ENCODE data around the gene KCNIP2.
A peak's percentile ranks its signal among the peaks of the same experiment; 100 is the strongest.

KCNIP2 gene

DNA sequence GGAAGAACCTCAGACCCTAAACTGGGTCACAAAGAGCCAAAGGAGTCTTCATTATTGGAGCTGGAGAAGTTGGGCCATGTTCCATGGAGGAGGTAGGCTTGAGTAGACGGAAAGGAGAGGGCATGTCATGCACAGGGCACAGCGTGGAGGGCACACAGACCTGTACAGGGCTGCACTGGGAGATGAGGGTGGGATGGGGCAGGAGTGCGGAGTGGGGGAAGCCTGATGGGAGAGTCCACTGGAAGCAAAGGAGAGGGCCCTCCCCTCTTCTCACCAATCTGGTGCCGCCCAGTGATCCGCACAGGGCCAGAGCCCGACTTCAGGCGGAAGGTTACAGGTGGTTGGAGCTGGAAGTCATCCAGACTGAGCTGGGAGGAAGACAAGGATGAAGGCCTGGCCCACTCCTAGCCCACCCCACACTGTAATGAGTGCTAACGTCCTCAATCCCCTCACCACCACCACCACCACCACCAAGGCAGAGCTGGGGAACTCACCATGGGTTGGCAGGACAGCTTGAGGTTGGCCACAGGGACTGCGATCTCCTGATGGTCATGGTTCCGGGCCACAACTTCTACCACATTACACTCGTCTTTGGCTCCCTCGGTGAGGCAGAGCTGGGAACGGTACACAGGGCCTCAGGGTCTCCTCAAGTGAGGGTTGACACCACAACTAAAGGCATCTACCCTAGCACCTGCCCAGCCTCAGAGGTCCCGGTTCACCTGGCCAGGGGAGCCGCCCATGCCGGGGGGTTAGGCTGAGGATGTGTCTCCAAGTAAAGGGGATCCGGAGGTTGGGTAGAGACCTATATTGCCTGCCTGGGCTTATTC is 61.4 kb downstream of the KCNIP2 start:
- no peak for ATAC-seq

DNA sequence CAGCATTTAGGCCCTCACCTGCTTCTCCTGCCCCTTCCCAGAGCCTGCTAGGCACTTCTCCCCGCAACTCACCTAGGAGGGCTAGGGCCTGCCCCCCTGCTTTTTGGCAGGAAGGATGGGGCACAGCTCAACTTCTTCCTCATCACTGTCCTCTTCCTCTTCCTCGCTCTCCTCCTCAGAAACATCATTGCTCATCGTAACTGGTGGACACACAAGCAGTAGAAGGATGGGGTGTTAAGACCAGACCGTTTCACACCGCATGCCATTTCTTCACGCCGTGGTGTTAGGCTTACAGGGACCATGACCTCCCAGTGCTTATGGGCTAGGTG is 62.0 kb downstream of the KCNIP2 start:
- no peak for ATAC-seq

DNA sequence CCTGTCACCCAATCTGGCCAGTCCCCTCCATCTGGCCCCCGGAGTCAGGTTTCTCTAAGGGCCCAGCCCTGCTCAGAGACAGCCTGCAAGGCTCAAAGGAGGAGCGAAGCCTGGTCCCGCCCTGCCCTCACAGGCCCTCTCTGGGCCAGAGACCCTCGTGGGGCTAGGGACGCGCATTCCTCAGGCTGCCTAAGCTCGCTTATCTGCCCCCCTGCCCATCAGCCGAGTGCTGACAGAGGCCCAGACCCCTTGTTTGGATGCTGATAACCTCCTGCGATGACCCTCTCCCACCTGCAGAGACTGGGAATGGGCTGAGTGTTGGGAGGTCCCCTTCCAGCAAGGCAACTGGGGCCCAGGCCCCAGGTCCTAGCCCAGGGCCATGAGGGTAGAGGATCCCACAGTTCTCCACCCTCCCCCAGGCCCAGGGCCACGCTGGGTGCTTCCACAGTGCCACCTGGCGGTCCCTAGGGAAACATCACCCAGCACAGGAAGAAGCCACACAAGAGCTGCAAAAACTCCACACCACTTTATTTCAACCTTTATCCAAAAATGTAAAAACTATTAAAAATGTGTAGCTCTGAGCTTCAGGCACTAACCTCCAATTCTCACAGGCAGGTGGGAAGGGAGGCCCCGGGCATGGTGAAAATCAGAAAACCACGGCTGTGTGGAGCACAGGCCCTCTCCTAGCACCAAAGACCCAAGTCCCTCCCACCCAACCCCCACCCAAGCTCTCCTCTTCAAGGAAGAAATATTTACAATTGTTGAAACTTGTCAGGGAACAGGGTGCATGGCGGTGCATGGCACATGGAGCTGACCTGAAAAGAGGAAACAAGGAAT is 62.6 kb downstream of the KCNIP2 start:
- ATAC-seq: peak; percentile 50

DNA sequence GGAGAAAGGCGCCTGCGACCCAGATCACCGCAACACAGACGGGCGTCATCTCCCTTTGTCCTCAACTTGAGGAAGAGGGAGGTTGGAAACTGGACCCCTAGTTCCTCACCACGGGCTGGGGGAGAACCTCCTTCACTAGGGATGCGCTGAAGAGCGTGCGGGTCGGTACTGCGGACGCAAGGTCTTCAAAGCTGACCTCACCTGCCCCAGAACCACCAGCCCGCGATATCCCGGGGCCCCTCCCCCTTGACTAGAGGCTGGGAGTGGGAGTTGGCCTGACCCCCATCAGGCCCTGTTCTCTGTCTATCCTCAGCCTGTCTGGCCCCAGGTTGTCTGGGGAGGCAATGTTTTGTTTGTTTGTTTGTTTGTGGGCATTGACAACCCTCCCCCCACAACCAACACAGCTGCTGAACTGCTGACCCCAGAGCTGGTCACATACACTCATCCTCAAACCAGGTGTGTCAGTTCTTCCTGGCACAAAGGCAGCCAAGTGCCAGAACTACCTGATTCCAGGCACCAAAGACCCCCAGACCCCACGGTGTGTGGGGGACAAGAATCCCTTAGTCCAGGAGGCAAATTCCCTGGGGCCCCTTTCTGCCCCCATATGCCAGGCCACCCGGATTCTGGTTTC is 63.3 kb downstream of the KCNIP2 start:
- no peak for ATAC-seq

DNA sequence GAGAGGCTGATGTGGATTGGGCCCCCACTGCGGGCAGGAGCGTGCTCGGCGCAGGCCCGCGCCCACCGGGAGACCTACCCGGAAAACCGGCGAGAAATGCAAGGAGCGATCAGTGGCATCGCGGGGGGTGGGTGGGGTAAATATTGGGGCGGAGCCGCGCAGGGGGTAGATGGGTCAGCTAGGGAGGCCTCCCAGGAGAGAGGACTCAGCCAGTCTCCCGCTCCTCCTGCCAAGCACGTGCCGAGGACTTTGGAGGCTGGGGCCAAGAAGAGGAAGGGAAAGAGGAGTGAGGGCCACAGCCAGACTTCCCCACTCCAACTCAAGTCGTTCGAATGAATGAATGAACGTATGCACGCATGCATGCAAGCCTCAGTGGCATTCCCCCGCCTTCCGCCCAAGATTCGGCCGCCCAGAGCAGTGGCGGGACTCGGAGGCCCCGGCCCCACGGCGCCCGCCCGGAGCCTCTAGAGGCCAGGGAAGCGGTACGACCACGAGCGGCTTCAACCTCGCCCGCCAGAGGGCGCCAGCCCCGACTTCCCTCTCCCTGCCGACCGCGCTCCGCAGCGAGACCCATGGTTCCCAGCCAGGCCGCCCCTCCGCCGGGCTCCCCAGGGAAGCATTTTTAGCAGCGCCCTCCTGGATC is 63.9 kb downstream of the KCNIP2 start:
- ATAC-seq: peak; percentile 57 to 61

DNA sequence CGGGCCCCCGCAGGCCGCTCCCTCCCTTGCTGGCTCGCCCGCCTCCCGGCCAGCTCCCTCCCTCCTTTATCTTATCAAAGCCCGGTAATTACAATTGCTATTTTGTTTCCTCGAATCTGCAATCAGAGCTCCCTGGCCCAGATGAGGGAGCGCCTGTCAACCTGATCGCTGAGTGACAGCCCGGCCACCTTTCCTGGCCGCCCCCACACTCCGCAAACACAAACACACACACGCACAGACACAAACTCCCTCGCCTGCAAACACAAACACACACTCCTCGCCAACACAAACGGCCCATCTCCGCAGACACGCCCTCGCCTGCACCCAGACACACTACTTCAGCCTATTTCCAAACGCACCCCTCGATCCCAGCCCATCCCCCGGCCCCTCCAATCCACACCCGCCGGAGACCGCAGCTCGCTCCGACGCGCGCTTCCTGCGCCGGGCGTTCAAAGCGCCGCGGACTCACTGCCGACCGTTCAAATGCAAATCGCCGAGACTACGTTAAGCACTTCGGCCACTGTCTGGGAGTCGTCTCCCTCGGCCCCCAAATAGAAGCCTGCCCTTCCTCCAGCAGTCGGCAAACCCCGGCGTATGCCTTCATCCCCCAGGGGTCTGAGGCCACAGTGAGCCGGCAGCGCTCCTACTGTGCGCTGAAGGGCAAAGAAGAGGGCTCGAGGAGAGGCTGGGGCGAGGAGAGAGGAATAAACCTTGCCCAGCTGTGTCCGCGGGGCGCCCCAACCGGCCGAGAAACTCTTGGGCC is 64.6 kb downstream of the KCNIP2 start:
- ATAC-seq: no peak

DNA sequence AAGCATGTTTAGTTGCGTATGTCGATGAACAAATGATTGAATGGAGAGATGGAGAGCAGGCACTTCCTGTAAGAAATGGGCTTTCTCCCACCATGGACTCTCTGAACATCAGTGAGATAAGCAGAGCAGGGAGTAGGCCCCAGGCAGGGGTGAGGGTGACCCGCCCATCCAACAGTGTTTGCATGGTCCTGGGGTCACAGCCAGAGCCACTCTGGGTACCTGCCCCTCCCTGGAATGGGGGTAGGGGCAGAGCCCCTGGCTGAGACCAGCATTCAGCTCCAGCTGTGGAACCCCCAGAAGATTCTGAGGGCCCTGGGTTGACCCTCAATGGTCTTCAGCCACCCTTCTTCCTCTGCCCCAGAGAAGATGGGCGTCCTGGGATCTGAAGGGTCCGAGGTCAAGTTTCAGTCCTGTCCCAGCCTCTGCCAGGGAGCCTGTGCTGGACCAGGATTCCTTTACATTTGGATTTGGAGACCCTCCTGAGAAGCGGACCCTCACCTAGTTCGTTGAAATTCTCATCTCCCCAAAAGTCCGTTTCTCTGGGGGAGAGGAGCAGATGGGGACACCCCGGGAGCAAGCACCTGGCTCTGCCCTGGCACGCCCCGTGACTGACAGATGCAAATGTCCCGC is 65.3 kb downstream of the KCNIP2 start:
- ATAC-seq: no peak

DNA sequence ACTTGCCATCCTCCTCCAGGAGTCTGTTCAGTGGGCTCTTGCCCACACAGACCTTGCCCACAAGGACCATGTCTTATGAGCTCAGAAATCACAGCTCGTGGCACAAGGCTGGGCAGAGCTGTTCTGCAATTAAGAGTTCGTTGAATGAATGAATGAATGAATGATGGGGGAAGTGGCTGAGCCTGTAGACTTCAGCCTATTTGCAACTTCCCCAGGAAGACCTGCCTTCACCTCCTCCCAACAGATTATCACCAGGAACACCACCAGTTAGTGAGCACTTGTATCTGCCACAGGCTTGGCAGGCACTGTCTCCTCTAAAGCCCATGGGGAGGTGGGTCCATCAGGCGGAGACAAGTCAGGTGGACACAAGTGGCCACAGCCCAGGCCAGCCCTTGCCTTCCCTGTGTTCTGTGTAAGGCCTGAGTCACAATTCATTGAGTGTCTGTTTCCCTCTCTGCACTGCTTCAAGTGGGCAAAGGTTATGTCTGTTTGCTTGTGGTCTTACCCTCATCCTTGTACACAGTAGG is 65.9 kb downstream of the KCNIP2 start:
- ATAC-seq: no peak

DNA sequence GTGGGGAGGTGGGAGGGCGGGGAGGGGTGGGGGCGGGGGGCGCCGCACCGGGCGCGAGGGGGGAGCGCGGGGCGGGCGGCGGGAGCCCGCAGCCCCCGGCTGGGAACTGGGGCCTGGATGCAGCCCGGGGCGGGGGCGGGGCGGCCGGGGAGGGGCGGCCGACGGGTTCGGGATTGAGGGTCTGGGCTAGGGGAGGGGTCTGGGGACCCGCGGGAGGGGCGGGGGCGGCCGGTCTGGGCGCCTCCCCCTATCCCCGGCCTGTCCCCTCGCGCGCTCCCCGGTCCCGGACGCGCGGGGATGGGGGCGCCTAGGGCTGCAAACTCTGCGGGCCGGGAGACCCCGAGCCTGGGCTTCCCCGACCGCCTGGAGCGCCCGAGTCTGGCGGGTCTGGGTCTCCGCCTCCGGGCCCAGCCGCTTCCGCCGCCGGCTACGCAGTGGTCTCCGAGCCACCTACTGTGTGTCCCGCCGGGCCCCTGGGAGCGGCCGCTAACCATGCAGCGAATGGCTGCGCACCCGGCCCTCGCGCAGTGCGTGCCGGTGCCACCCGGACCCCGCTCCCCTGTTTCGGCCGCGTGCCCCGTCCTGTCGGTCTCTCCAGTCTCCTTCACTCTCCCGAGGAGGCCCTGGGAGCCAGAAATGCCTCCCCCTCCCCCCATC is 67.3 kb downstream of the KCNIP2 start:
- ATAC-seq: no peak
